ENCODE data around the gene CALN1.

DNA sequence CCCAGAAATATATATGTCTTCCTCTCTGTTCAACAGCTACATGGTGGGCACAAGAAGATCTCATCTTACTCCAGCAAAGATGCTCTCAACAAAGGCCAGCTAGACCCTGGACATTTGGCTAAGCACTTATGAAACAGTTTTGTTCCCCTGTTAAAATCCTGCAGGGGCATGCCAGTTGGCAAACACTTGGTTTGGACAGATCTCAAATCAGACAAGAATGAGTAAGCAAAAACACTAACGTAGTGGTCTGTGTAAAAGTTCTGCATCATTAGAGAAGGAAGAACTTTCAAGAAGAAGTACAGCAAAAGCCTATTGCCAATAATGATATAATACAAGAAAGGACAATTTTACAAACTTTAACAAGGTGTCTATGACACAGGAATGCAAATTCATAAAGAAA, 125.6 kb downstream of the CALN1 start:
- TF ChIP-seq CTCF (IDR thresholded peaks at IDR 0.05) (no peak), POLR2A (IDR thresholded peaks at IDR 0.05) (no peak)
